HG03469 (cell line): ENCODE data around the gene HCFC2.
"Not testable (repeated sequence)": the region's sequence is repeated elsewhere in the genome, so short reads cannot be mapped to it uniquely, and the experiment has no call there.

Source experiments
- ATAC-seq: cut with Tn5 transposase; IDR thresholded peaks from one replicate; pipeline ENCODE4 v1.9.1; 2021; ENCODE audit warnings: mild to moderate bottlenecking, moderate library complexity, moderate number of reproducible peaks; ENCODE audit not compliant: unreplicated experiment

The HCFC2 gene

GRCh38 chr12:104114834-104115586 is 50.7 kb downstream of the HCFC2 start:
- not testable (repeated sequence) for ATAC-seq

- ATAC-seq: no peak
These were observed 51.2 kb downstream of the HCFC2 start for GRCh38 chr12:104115587-104115975.

GRCh38 chr12:104121001-104121400 is 56.7 kb downstream of the HCFC2 start:
- ATAC-seq: no peak

GRCh38 chr12:104122298-104122697 is 58.0 kb downstream of the HCFC2 start:
- no peak for ATAC-seq

- no peak for ATAC-seq
These were observed 62.2 kb downstream of the HCFC2 start for GRCh38 chr12:104126548-104126947.

- no peak for ATAC-seq
These were observed 66.4 kb downstream of the HCFC2 start for GRCh38 chr12:104130760-104131159.

- ATAC-seq: no peak
These were observed 67.3 kb downstream of the HCFC2 start for GRCh38 chr12:104131609-104132008.

GRCh38 chr12:104132351-104132956 is 68.1 kb downstream of the HCFC2 start:
- ATAC-seq: no peak

GRCh38 chr12:104133321-104133720 is 69.0 kb downstream of the HCFC2 start:
- no peak for ATAC-seq

GRCh38 chr12:104133866-104134265 is 69.5 kb downstream of the HCFC2 start:
- no peak for ATAC-seq

GRCh38 chr12:104134882-104135281 is 70.6 kb downstream of the HCFC2 start:
- ATAC-seq: no peak

GRCh38 chr12:104136577-104136976 is 72.2 kb downstream of the HCFC2 start:
- ATAC-seq: no peak

GRCh38 chr12:104137001-104137901 is 72.9 kb downstream of the HCFC2 start:
- peak; percentile 13 for ATAC-seq

GRCh38 chr12:104137902-104138796 is 73.8 kb downstream of the HCFC2 start, which contains the start of gene NFYB:
Gene NFYB, minus strand, starts transcription at chr12:104138210. Its CDS starts 2,757 bp downstream, at chr12:104135453.
- ATAC-seq: peak; percentile 87

GRCh38 chr12:104138797-104139152 is 74.4 kb downstream of the HCFC2 start:
- no peak for ATAC-seq

- no peak for ATAC-seq
These were observed 78.2 kb downstream of the HCFC2 start for GRCh38 chr12:104142543-104142942.

- no peak for ATAC-seq
These were observed 78.7 kb downstream of the HCFC2 start for GRCh38 chr12:104143002-104143401.

- no peak for ATAC-seq
These were observed 79.6 kb downstream of the HCFC2 start for GRCh38 chr12:104143918-104144317.

GRCh38 chr12:104147346-104147745 is 83.0 kb downstream of the HCFC2 start:
- no peak for ATAC-seq

- no peak for ATAC-seq
These were observed 86.1 kb downstream of the HCFC2 start for GRCh38 chr12:104150416-104150815.
